ENCODE data around the gene ALG14.
"Not testable (repeated sequence)": the region's sequence is repeated elsewhere in the genome, so short reads cannot be mapped to it uniquely, and the experiment has no call there.

The ALG14 gene

DNA sequence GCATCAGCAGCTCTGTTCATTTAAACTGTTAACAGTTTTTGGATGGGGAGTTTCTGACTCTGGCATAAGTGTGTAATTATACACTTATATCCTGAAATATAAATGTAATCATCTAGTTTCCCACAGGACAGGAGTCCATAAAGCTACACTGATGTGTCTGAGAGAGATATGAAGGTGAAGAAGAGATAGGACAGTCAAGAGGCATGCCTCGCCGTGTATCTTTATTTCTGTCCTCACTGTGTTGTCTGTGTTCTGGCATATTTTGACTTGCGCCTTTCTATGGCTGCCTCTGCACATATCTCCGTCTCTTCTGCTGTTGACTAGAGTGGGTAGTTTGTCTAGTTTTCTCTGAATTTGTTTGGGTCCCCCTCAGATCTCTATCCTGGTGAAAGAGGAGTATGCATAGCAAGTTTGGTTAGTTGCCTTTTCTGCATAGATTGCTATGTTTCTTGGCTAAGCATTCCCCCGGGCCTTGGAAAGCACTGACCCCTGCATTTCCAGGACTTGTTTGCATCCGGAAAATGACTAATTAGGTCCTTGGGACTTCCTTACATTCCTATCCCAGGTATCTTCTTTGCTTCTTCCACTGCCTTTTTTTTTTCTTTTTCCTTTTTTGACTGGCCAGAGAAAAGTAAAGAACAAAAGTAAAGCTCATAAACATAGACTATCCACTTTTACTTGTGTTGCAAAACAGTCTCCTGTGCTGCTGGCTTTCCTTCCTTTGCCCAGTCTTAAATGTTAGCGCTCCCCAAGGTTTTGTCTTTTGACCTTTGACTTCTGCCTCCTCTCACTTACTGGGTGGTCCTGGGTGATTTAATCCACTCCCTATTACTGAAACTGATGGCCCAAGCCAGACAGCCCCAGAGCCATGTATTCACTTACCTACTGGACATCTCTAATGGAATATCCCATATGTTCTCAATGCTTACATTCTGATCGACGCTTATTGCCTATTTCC, 118.2 kb downstream of the ALG14 start:
- TF ChIP-seq POLR2AphosphoS5 (IDR thresholded peaks at IDR 0.05; ENCODE audit: low read depth, low read length) (no peak), POLR2A (IDR thresholded peaks at IDR 0.05; ENCODE audit: low read depth, low read length) (no peak), TAF1 (IDR thresholded peaks at IDR 0.05; ENCODE audit: borderline replicate concordance, low read depth, low read length) (no peak)
- no peak for FAIRE-seq
- no peak for DNase-seq (ENCODE audit: insufficient read length)

DNA sequence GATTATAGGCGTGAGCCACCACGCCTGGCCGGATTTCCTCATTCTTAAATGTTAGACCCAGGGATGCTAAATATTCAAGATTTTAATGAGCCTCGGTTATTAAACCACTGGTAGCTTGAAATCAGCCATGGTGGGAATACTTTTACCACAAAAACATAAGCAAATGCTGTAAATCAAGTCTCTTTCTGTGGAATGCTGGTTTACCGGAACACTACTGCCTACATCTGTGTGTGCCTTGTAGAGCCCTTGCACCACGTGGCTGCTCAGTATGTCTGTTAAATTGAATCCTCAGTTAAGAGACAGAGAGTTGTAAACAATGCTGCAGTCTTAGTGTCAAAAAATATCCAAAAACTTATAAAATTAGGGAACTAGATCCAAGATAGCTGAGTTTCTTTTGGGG, 119.0 kb downstream of the ALG14 start:
- TF ChIP-seq TAF1 (IDR thresholded peaks at IDR 0.05; ENCODE audit: borderline replicate concordance, low read depth, low read length) (no peak), POLR2AphosphoS5 (IDR thresholded peaks at IDR 0.05; ENCODE audit: low read depth, low read length) (no peak), POLR2A (IDR thresholded peaks at IDR 0.05; ENCODE audit: low read depth, low read length) (no peak)

DNA sequence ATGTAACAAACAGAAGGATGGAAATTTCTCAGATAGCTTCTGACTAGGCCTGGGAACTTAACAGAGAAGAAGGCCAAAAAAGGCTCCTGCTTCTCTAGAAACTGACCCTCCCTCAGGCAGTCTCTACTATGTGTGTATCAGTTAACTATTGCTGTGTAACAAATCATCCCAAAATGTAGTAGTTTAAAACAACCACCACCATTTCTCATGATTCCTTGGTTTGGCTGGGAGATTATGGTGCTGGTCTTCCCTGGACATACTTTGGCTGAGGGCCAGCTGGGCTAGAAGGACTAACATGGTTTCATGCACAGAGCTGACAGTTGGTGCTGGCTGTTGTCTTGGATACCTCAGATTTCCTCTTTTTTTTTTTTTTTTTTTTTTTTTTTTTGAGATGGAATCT, 119.6 kb downstream of the ALG14 start:
- DNase-seq (ENCODE audit: insufficient read length), result no peak
- FAIRE-seq, result no peak
- no peak for TF ChIP-seq TAF1 (IDR thresholded peaks at IDR 0.05; ENCODE audit: borderline replicate concordance, low read depth, low read length)
- TF ChIP-seq POLR2AphosphoS5 (IDR thresholded peaks at IDR 0.05; ENCODE audit: low read depth, low read length), result no peak
- TF ChIP-seq POLR2A (IDR thresholded peaks at IDR 0.05; ENCODE audit: low read depth, low read length), result no peak

More for the DNA sequence above, 119.0 kb downstream of the ALG14 start:
- no peak for DNase-seq (ENCODE audit: insufficient read length)
- no peak for FAIRE-seq

DNA sequence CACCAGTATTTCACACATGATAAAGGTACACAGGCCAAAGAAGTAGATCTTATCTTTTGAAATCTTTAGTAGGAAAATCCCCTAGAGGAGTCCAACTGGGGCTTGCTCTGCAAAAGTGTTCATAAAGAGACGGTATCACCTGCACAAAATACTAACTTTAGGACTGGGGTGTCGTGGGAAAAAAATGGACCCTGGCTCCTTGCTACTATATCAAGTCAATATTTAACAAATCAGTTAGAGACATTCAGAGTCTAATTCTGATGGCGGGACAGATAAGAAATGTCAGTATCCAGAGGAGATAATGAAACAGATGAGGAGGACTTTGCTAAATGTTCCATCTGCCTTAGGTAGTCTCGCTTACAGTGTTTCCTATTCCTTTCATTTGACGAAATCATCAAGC, 120.2 kb downstream of the ALG14 start:
- no peak for TF ChIP-seq TAF1 (IDR thresholded peaks at IDR 0.05; ENCODE audit: borderline replicate concordance, low read depth, low read length)
- TF ChIP-seq POLR2A (IDR thresholded peaks at IDR 0.05; ENCODE audit: low read depth, low read length), result no peak
- TF ChIP-seq POLR2AphosphoS5 (IDR thresholded peaks at IDR 0.05; ENCODE audit: low read depth, low read length), result no peak
- DNase-seq (ENCODE audit: insufficient read length) (no peak), FAIRE-seq (no peak)

DNA sequence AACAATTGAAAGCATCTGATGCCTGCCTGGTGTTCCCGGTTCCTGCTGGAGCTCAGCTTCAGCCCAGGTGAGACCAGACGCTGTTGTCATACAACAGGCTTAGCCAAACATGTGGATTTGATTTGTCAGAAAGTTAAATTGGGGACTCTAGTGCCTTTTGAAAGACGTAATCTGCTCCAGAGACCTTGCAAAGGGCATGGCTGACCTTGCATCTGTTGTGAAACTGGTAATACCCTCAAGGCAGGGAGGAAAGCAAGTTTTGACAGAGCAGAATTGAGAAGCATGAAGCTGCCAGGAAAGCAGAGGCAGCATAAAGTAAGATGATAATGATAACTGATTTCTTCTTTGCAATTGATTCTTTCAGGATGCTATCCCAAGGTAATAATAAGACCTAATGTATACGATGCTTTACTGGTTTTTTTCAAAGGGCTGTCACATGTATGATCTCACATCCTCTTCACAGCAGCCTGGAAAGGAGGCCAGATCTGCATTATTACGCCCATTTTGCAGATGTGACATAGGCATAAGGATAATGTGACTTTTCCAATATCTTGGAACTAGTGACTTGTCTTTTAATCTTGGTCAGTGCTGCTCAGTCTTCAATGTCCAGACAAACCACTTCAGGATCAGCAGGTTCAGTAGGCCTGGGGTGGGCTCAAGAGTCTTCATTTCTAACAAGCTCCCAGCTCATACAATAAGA, 121.1 kb downstream of the ALG14 start:
- DNase-seq (ENCODE audit: insufficient read length), result no peak
- TF ChIP-seq POLR2AphosphoS5 (IDR thresholded peaks at IDR 0.05; ENCODE audit: low read depth, low read length), result no peak
- no peak for TF ChIP-seq TAF1 (IDR thresholded peaks at IDR 0.05; ENCODE audit: borderline replicate concordance, low read depth, low read length)
- TF ChIP-seq POLR2A (IDR thresholded peaks at IDR 0.05; ENCODE audit: low read depth, low read length), result no peak
- FAIRE-seq, result no peak

DNA sequence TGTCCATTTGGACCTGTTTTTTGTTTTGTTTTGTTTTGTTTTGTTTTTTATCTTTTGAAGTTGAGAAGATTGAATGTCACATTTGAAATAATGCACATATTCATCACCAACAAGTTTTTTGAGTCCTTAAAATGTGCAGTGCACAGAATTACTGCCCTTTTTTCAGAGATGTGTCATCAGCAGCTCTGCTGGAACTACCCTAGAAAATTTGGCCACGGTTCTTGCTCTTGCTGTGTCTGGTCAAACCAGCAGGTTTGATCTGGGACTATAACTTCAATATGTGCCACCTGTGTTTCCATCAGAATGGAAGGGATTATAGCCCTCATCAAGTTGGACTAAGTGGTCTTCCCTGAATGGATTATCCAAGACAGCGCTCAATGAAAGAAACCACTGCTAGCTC, 121.7 kb downstream of the ALG14 start:
- DNase-seq (ENCODE audit: insufficient read length) (no peak), FAIRE-seq (no peak)
- no peak for TF ChIP-seq TAF1 (IDR thresholded peaks at IDR 0.05; ENCODE audit: borderline replicate concordance, low read depth, low read length)
- no peak for TF ChIP-seq POLR2AphosphoS5 (IDR thresholded peaks at IDR 0.05; ENCODE audit: low read depth, low read length)
- no peak for TF ChIP-seq POLR2A (IDR thresholded peaks at IDR 0.05; ENCODE audit: low read depth, low read length)

DNA sequence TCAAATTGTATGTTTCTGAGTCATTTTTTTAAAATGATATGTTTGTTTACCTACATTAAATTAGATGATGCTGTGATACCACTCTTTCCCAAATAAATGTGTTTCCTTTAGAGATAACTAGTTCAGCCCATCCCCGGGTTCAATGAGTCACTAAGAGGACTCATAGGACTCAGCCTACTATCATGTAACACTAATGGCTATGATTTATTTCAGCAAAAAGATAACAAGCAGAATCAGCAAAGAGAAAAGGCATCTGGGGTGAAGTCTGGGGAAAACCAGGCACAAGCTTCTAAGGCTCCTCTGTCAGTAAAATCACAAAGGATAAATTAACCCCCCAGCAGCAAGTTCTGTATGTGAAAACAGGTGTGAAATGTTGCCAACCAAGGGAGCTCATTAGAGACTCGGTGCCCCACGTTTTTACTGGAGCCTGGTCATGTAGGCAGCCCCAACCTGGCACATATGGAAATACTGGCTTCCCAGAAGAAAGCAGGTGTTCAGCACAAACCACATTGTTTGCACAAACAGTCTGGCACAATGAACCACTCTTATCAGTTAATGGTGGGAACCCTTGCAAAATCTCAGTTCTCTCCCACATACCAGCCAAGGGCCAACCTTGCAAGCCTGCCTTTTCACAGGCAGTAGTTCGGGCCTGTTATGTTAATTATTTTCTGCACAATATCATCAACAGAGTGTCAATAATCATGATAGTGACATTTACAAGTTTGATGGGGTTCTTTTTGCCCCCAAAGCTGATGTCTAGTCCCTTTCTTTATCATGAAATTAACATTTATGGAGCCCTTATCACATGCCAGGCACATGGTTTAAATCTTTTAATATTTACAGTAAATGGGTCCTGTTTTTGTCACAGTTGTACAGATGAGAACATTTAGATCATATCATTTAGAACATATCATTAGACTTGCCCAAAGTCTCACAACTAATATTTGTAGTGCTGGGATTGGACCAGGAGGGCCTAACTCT, 122.8 kb downstream of the ALG14 start:
- DNase-seq (ENCODE audit: insufficient read length), result no peak
- FAIRE-seq, result no peak
- TF ChIP-seq POLR2AphosphoS5 (IDR thresholded peaks at IDR 0.05; ENCODE audit: low read depth, low read length) (no peak), POLR2A (IDR thresholded peaks at IDR 0.05; ENCODE audit: low read depth, low read length) (no peak), TAF1 (IDR thresholded peaks at IDR 0.05; ENCODE audit: borderline replicate concordance, low read depth, low read length) (no peak)

DNA sequence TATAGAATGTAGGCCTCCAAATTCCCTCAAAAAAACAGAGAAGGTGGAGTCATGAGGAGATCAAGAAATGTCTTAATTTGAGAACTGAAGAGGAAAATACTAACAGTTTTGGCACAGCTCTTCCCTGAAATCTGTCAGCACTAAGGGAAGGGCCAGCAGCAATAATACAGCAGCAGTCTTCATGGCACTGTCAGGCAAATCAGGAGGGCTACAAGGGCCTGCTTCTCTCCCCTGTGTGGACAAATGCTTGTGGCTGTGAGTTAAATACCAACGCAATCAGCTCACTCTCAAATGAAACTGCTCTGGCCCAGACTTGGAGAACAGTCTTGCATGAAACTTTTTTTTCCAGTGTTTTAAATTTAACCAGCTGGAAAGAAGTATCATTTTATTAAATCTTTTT, 125.3 kb downstream of the ALG14 start:
- FAIRE-seq (no peak), DNase-seq (ENCODE audit: insufficient read length) (no peak)
- TF ChIP-seq POLR2A (IDR thresholded peaks at IDR 0.05; ENCODE audit: low read depth, low read length) (no peak), POLR2AphosphoS5 (IDR thresholded peaks at IDR 0.05; ENCODE audit: low read depth, low read length) (no peak), TAF1 (IDR thresholded peaks at IDR 0.05; ENCODE audit: borderline replicate concordance, low read depth, low read length) (no peak)

DNA sequence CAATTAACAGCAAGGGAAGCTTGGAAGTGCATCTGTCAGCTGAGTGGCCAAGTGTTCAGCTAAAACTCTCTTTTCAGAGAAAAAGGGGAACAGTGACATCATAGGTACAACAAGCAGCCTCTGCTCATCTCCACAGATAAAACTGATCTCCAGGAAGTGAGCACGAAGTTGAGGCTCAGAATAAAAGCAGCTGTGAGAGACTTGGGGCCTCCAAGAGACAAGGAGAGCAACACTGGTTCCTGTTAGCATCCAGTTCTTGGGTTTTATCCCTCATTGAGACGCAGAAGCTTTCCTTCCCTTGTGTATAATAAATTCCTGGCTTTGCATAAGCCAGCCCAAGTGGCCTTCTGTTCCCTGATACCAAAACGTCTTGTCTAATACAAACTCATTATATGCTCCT, 125.9 kb downstream of the ALG14 start:
- TF ChIP-seq TAF1 (IDR thresholded peaks at IDR 0.05; ENCODE audit: borderline replicate concordance, low read depth, low read length) (no peak), POLR2A (IDR thresholded peaks at IDR 0.05; ENCODE audit: low read depth, low read length) (no peak), POLR2AphosphoS5 (IDR thresholded peaks at IDR 0.05; ENCODE audit: low read depth, low read length) (no peak)
- DNase-seq (ENCODE audit: insufficient read length), result no peak
- FAIRE-seq, result no peak

DNA sequence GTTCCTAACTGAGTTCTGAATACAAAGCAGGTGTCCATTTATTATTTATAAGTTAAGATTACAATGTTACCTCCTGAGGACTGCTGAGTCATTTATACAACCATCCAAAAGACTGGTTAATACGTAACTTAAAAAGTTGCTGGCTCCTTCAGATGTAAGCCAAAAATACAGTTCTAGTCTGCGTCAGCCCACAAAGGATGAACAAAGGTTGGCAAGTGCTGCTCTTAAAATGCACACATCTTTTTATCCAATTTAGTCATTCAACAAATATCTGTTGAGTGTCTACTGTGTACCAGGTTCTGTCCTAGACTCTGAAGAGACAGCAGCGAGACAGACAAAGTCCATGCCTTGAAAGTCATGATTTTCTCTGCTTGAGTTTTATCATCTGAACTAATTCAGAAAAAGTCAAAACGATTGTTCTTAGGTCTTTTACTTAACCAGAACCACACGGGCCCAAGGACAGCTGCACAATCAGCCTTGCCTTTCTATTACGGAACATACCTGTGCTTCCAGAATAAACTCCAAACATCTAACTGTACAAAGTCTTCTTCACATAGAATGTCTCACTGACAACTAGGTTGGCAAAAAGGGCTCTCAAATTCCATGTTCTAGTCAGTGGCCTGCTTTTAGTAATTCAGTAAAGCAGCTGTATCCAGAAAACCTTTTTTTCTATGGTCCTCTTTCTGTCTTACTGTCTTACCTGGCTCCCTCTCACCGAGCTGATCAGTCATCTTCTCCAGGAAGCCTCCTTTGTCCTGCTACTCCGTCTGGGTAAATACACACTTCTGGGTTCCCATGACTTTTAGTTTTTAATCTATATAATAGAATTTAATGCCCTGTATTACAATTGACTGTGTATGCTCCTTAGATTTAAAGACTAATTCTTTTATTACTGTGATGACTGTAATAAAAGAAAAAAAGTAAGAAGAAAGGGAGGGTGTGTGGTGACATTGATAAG, 130.3 kb downstream of the ALG14 start:
- DNase-seq (ENCODE audit: insufficient read length) (no peak), FAIRE-seq (no peak)
- TF ChIP-seq POLR2AphosphoS5 (IDR thresholded peaks at IDR 0.05; ENCODE audit: low read depth, low read length) (no peak), POLR2A (IDR thresholded peaks at IDR 0.05; ENCODE audit: low read depth, low read length) (no peak), TAF1 (IDR thresholded peaks at IDR 0.05; ENCODE audit: borderline replicate concordance, low read depth, low read length) (no peak)

DNA sequence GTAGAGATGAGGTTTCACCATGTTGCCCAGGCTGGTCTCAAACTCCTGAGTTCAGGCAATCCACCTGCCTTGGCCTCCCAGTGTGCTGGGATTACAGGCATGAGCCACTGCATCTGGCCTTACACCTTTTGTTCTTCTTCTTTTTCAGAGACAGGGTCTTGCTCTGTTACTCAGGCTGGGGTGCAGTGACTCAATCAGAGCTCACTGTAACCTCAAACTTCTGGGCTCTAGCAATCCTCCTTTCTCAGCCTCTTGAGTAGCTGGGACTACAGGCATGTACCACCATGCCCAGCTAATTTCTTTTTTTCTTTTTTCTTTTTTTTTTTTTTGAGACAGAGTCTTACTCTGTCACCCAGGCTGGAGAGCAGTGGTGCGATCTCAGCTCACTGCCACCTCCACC, 131.3 kb downstream of the ALG14 start:
- not testable (repeated sequence) for FAIRE-seq; DNase-seq (ENCODE audit: insufficient read length)
